Epithelial cell of esophagus (primary cell): ENCODE measurements around the gene AUTS2.

Experiments used
- DNase-seq: peaks from one replicate; pipeline ENCODE4 v3.0.0; 2010; ENCODE audit warnings: low read depth
- H3K4me3 ChIP-seq: 2 replicates; pipeline ENCODE4 v1.5.1; 2011; ENCODE audit warnings: mild to moderate bottlenecking, low read length, control low read depth
- TF ChIP-seq, protein P1 (sequence below): IDR thresholded peaks from 2 replicates; pipeline ENCODE4 v1.5.1; 2011; ENCODE audit warnings: low read depth, mild to moderate bottlenecking, low read length, control low read depth, inconsistent platforms; ENCODE audit not compliant: insufficient read depth; ENCODE audit errors: missing control alignments

Gene AUTS2

DNA sequence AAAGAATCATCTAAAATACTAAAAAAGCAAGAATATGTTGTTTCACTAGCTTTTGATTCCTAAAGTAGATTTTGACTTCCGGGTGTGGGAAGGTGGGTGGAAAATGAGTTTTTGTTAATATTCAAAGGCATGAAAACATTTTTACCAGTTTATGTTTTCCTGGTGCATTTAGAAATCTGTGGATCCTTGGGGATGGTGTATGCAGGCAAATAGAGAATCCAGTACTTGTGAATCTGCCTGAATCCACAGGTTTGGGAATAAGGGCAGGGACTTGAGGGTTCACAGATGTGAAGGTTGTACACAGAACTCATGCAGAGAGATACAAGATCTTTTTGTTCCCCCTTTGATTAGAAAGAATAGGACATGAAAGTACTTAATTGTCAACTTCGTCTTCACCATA, 22.4 kb downstream of the AUTS2 start:
- TF ChIP-seq, protein P1, sequence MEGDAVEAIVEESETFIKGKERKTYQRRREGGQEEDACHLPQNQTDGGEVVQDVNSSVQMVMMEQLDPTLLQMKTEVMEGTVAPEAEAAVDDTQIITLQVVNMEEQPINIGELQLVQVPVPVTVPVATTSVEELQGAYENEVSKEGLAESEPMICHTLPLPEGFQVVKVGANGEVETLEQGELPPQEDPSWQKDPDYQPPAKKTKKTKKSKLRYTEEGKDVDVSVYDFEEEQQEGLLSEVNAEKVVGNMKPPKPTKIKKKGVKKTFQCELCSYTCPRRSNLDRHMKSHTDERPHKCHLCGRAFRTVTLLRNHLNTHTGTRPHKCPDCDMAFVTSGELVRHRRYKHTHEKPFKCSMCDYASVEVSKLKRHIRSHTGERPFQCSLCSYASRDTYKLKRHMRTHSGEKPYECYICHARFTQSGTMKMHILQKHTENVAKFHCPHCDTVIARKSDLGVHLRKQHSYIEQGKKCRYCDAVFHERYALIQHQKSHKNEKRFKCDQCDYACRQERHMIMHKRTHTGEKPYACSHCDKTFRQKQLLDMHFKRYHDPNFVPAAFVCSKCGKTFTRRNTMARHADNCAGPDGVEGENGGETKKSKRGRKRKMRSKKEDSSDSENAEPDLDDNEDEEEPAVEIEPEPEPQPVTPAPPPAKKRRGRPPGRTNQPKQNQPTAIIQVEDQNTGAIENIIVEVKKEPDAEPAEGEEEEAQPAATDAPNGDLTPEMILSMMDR, result no peak
- H3K4me3 ChIP-seq, result no peak overlapping the region
- no peak for DNase-seq

DNA sequence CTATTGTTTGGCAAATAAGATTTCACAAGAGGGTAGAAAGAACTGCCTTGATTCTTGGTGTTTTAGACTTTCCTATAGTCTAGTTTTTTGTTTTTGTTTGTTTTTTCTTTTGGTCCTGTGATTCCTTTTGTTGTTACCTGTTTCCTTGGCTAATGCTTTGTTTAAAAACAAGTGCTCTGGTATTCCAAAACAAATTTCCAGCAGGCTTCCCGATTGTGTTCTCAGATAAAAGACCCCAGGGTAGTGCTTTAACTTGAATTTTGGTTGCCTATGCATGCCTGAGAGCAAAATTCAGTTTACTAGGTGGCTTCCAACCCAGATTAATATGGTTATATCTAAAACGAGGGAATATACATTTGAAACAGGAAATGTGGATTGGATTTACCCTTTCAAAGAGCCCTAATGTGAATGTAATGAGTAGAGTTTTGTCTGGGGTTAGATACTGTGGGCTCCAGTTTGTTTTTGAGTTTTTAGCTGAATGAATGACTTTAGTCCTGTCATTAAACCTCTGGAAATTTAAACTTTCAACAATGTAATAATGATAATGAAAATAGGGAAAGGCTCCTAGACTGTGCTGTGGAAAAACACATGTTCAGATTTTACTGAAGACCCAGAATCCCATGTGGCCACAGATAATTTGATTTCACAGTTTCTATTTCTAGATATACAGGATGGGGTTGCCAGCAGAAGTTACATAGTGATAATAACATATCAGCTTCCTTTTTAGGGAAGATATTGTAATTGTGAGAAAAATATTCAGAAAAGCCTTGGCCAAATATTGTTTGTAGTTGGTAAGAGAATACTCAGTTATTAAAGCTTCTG, 23.9 kb downstream of the AUTS2 start:
- no peak for DNase-seq
- H3K4me3 ChIP-seq, result no peak overlapping the region
- TF ChIP-seq, protein P1, result no peak

DNA sequence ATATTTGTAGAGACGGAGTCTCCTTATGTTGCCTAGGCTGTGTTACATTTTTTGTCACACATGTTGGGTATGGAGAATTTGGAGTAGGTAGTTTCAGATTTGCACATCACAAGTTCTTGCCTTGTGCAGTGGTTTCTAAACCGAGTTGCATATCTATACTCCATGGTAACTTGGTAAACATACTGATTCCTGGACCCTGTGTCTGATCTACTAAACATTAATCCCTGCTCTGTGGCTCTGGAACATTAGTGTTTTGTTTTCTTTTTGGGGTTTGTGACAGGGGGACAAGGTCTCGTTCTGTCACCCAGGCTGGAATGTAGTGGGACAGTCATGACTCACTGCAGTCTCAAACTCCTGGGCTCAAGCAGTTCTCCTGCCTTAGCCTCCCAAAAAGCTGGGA, 24.7 kb downstream of the AUTS2 start:
- TF ChIP-seq, protein P1, result no peak
- no peak overlapping the region for H3K4me3 ChIP-seq

DNA sequence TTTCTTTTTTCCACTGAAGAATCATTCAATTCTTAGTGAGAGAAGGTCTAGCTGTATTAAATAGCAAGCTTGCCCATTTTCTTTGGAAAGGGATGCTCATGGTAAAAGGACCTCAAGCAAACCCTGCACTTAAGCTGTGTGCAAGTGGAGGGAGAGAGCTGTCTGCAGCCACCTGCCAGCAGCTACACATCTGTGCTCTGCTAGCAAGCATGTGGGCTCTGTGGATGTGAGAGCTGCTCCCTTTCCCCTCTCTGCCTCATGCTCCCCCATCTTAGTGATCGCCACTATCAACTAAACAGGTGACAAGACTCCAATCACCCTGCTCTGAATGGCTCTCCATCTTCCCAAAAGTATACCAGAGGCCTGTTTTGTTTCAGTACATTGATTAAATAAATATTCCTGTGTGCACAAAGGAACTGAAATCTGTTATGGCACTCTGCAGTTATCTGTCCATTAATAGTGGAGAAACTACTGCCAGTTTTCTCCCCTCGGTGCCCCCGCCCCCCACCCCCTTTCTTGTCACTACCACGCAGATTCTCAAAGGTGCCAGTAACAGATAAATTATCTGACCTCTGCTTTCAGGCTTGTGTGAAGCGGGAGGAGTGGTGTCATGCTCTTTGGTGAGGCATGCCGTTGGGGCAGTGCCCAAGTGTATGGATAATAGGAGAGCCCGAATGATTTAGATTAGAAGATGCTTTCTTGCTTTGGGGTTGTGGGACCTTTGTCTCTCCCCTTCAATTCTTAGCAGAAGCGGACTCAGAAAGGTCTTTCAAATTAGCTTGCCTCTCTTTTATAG, 26.4 kb downstream of the AUTS2 start:
- DNase-seq, result no peak
- TF ChIP-seq, protein P1, result no peak
- H3K4me3 ChIP-seq, result no peak overlapping the region

More for the DNA sequence above, 24.7 kb downstream of the AUTS2 start:
- no peak for DNase-seq

DNA sequence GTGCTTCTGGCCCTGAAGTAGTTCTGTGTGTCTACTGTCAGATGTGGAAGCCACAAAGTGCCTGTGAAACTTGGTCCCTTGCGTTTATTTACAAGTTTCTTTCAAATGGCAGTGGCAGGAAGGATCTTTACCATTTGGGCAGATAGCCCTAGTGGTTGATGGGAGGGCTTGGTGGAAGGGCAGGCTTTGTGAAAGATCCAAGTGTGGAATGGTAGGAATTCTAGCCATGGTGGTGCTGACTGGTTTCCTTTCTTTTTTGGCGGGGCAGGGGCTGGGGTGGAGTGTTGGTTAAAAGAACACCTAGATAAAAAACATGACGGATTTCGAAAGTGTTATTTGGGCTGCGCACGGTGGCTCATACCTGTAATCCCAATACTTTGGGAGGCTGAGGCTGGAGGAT, 27.0 kb downstream of the AUTS2 start:
- TF ChIP-seq, protein P1, result no peak
- no peak for DNase-seq
- H3K4me3 ChIP-seq, result no peak overlapping the region

DNA sequence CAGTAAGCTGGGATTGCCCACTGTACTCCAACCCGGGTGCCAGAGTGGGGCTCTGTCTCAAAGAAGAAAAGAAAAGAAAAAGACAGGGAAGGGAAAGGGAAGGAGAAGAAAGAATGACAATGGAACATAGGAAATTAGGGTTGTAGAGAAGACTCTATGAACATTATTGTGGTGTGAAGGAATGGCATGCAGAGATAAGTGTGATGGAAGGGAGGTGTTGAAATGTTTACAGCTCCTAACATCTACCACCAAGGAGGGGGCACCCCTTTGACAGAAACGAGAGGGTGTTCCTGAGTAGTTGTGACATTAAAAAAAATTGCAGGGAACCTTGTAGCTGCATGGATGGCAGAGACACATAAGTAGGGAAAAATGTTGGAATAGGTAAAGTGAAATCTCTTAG, 27.5 kb downstream of the AUTS2 start:
- DNase-seq, result no peak
- H3K4me3 ChIP-seq, result no peak overlapping the region
- TF ChIP-seq, protein P1, result no peak

DNA sequence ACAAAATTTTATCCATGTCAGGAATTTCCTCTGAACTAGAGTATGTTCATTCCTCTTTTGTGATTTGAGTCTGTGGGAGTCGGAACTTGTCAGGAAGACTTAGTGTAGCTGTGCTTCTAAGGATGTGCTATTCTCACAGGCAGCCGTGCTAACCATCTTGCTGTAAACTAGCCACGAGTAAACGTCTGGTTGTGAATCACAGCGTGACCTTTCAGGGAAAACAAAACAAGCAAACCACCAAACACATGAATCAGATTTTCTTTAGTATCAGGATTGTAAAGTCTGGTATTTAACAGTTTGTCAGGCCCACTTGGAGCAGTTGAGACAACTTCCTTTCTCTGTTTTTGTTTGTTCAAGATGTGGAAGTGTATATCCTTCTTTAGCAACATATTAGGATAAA, 32.0 kb downstream of the AUTS2 start:
- H3K4me3 ChIP-seq, result no peak overlapping the region
- DNase-seq, result no peak
- TF ChIP-seq, protein P1, result no peak
